NCI-H2227 (cell line): ENCODE data around the gene GGTA1.
"Not testable (repeated sequence)": the region's sequence is repeated elsewhere in the genome, so short reads cannot be mapped to it uniquely, and the experiment has no call there.

Experiments used
- DNase-seq: peaks from one replicate; lab custom pipeline; 2025; ENCODE audit not compliant: unreplicated experiment; lab: John Stamatoyannopoulos, UW

GGTA1 gene

DNA sequence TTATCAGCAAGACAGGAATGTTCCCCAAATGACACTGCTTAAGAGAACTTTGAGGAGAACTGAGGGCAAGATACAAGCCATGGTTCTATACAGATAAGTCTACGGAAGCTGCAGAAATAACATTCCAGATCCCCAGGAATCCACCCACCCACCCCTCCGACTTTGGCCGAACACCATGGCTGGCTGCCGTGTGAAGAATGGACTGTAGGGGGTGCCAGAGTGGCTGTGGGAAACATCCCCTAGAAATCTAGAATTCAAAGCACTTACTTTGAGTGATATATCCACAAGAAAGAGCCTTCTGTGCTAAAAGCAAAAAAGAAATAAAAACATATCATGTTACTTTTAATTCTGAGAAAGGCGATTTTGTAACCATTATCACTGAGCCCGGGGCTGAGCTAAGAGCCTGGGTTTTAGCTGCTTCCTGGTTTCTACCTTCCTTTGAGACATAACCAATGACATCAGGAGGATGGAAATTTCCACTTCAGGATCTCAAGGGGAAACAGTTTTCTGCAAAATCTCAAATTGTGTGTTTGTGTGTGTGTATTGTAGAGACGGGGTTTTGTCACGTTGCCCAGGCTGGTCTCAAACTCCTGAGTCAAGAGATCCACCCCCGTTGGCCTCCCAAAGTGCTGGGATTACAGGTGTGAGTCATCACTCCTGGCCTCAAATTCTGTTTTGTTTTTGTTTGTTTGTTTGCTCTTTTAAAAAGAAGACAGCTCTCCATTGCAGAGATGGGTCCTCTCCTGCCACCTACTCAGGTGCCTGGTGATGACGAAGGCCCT, 36.4 kb downstream of the GGTA1 start:
- peak; percentile 27 for DNase-seq

GRCh38 chr9:121459513-121459912, 40.1 kb downstream of the GGTA1 start:
- no peak for DNase-seq

DNA sequence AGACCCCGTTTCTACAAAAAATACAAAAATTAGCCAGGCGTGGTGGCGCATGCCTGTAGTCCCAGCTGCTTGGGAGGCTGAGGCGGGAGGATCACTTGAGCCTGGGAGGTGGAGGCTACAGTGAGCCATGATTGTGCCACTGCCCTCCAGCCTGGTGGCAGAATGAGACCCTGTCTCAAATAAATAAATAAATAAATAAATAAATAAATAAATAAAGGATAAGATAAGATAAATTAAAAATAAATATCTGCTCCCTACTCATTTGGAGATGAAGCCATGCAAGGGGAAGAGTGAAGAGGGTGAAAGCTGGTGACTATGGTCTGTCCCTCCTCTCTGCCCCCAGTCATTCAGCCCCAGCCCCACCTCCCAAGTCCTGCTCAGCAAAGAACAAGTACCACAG, 41.2 kb downstream of the GGTA1 start:
- DNase-seq, result not testable (repeated sequence)

- DNase-seq, result no peak
Observed at GRCh38 chr9:121455527-121456239, 44.0 kb downstream of the GGTA1 start.

DNA sequence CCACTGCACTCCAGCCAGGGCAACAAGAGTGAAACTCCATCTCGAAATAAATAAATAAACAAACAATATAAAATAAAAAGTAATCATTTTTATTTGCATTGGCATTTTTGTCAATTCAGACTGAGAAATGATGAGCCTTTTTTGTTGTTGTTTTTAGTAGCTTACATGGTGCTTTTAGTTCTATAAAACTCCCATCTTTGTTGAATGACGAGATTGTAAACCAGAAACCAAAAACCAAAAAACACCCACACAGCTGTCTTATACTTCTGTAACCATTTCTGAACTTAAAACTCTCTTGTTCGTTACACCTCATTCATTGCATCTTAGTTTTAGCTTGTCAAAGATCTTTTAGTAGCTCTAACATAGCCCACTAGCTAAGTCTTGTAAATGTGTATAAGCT, 44.7 kb downstream of the GGTA1 start:
- no peak for DNase-seq

GRCh38 chr9:121453232-121453892, 46.3 kb downstream of the GGTA1 start:
- DNase-seq, result no peak

DNA sequence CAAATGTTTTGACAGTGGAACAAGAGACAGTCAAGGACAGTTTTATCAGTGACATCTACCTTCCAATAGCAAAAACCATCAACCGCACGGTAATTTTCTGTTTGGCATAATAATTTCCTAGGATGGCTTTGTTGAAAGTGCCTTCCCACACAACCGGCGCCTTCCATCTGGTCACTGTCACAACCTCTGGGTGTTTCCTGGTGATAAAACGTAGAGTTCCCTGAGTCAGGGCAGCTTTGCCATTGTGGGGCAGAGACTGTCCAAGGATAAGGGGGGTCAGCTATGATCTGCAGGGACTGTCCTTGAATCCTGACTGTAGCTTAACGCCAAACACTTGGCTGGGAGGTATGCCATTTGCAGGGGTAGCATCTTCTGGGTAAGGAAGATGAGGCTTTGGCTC, 47.6 kb downstream of the GGTA1 start:
- no peak for DNase-seq

GRCh38 chr9:121451586-121451985, 48.1 kb downstream of the GGTA1 start:
- DNase-seq, result no peak

GRCh38 chr9:121450241-121450640, 49.4 kb downstream of the GGTA1 start:
- DNase-seq, result peak; percentile 1

DNA sequence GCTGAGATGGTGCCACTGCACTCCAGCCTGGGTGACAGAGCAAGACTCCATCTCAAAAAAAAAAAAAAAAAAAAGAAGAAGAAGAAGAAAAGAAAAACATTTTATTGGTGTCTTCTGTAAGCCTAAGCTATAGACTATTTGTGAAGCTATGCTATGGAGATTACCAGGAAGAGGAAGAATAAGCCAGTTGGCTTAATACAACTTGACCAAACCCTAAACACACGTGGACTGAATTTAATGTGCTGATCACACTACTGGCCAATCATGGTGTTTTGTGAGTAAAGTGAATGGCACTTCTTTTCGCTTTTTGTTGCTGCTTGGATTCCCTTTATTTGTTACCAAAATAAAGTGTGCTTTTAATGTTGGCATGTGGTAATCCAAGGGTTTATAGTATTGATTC, 49.9 kb downstream of the GGTA1 start:
- no peak for DNase-seq

- no peak for DNase-seq
Observed at GRCh38 chr9:121447321-121447834, 52.3 kb downstream of the GGTA1 start.

DNA sequence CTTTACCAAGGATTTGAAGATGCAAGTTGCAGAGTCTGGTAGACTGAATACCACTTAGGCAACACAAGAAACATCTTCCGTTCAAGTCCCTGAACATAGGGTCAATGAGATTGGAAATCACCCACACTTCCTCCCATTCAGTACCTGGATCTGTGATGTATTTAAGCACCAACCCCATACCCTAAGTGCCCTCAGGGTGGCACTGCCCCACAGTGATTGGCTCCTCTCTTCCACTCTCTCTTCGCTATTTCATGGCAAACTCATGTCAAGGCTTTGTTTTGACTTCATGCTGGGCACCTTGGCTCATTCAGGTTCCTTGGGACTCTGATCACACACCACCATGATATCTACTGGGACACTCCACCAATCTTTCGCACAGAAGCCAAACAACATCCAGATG, 53.7 kb downstream of the GGTA1 start:
- no peak for DNase-seq

DNA sequence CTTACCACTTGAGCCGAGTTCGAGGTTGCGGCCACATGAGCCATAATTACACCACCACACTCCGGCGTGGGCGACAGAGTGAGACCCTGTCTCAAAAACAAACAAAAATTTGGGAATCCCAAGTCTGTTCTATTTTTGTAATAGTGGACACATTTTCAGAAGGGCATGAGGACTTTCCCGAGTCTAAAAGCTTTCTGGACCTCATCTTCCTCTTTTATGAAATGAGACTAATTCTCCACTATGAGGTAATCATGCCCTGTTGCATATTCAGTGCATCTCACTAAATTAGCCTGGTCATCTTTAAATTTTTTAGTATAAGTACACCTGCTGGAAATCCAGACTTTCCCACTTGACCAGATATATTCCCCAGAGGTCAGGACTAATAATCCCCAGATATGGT, 55.7 kb downstream of the GGTA1 start:
- no peak for DNase-seq

DNA sequence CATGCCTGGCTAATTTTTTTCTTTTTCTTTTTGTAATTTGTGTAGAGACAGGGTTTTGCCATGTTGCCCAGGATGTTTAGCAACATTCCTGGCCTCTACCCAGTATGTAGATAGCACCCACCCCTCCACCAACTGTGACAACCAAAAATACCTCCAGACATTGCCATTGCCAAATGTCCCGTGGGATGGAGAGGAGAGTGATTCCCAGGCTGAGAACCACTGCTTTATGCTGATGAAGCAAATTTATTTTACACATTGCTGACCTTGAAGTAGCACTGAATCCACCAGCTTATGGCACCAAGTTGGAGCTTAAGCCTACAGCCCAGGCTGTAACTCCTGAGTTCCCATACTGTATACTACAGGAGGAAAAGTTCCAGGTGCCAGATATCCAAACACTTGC, 58.5 kb downstream of the GGTA1 start:
- DNase-seq, result no peak

- DNase-seq, result peak; percentile 28
Observed at GRCh38 chr9:121439711-121440664, 59.7 kb downstream of the GGTA1 start.

- no peak for DNase-seq
Observed at GRCh38 chr9:121439016-121439415, 60.6 kb downstream of the GGTA1 start.

DNA sequence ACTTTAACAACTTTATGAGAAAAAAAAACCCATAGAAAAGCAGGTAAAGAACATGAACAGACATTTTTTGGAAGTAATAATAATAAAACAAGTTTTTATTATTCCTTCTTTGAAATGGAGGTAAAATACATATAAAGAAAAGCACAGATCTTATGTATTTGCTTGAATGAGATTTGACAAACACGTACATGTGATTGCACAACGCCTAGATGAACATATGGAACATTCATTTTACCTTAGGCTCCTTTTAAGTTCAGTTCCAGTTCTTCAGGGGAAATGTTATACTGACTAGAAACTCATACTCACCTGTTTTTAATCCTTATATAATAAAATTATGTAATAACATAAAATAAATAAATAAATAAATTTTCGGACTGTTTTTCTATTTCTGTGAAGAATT, 61.8 kb downstream of the GGTA1 start:
- no peak for DNase-seq

DNA sequence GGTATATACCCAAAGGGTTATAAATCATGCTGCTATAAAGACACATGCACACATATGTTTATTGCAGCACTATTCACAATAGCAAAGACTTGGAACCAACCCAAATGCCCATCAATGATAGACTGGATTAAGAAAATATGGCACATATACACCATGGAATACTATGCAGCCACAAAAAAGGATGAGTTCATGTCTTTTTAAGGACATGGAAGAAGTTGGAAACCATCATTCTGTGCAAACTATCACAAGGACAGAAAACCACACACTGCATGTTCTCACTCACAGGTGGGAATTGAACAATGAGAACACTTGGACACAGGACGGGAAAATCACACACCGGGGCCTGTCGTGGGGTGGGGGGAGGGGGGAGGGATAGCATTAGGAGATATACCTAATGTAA, 62.6 kb downstream of the GGTA1 start:
- not testable (repeated sequence) for DNase-seq

GRCh38 chr9:121434969-121435368, 64.7 kb downstream of the GGTA1 start:
- DNase-seq, result no peak

DNA sequence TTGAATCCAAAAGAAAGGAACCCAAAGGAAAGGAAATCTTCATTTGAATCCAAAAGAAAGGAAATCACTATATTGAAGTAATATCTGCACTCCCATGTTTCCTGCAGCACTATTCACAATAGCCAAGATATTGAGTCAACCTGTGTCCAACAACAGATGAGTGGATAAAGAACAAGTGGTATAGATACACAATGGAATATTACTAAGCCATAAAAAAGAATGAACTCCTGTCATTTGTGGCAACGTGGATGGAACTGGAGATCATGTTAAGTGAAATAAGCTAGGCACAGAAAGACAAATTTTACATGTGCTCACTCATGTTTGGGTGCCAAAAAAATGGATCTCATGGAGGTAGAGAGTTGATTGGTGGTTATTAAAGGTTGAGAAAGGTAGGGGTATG, 71.7 kb downstream of the GGTA1 start:
- no peak for DNase-seq

- DNase-seq, result no peak
Observed at GRCh38 chr9:121424024-121424432, 75.6 kb downstream of the GGTA1 start.
